Body of pancreas (tissue), 4 donors: ENCODE measurements around the gene COG2.

ENCODE experiments used
- POLR2A ChIP-seq, 3 donors: fragments of 450-650 bp; IDR thresholded peaks; one replicate each; pipeline ENCODE4 v1.6.1; 2016; ENCODE audit warnings: antibody characterized with exemption in 3 of 3, mild to moderate bottlenecking in 2 of 3
- TF ChIP-seq, protein P1 (sequence below), 7 experiments: fragments of 450-650 bp in 4 of 7; fragments of 200-600 bp in 3 of 7; sonication (generic) in 3 of 7; IDR thresholded peaks; one replicate each; pipeline ENCODE4 v1.5.1; 2016 to 2019; ENCODE audit warnings: antibody characterized with exemption in 7 of 7

DNA sequence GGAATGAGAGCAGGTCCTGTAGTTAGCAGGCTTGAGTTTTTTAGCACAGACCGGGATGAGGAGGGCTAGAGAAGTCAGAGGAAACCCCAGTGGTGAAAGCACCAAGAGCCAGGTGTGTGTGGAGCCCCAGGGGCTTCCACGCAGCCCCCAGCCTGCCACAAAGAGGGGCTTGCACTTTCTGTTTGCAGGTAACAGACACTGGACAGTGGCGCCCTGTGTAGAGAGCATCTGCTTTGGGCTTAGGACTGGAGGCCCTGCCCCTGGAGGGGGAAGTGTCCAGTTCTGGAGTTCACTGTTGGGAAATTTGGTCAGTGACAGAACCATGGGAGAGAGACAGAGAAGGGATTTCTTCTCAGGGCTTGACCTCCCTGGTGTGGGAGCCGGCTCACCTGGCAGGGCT is 52.2 kb downstream of the COG2 start:
- TF ChIP-seq, protein P1, sequence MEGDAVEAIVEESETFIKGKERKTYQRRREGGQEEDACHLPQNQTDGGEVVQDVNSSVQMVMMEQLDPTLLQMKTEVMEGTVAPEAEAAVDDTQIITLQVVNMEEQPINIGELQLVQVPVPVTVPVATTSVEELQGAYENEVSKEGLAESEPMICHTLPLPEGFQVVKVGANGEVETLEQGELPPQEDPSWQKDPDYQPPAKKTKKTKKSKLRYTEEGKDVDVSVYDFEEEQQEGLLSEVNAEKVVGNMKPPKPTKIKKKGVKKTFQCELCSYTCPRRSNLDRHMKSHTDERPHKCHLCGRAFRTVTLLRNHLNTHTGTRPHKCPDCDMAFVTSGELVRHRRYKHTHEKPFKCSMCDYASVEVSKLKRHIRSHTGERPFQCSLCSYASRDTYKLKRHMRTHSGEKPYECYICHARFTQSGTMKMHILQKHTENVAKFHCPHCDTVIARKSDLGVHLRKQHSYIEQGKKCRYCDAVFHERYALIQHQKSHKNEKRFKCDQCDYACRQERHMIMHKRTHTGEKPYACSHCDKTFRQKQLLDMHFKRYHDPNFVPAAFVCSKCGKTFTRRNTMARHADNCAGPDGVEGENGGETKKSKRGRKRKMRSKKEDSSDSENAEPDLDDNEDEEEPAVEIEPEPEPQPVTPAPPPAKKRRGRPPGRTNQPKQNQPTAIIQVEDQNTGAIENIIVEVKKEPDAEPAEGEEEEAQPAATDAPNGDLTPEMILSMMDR (IDR thresholded peaks at IDR 0.05): no peak
- no peak for TF ChIP-seq POLR2A (IDR thresholded peaks at IDR 0.05)
